Lower leg skin (tissue), 4 donors: ENCODE measurements around the gene PSTK. TPM values are rescaled to one million over a fixed set of nuclear protein-coding genes. Genes with fewer than 3 reads are reported as not detected.

Source experiments
- DNase-seq, 2 donors: peaks; one replicate each; pipeline ENCODE4 v3.0.0-alpha.2; 2019; ENCODE audit warnings: low spot score in 2 of 2
- H3K4me3 ChIP-seq: fragments of 200-600 bp; sonication (generic); 2 replicates; pipeline ENCODE4 v1.5.1; 2017; ENCODE audit warnings: mild to moderate bottlenecking, low read depth; ENCODE audit not compliant: poor library complexity, severe bottlenecking
- POLR2A ChIP-seq, 2 donors: fragments of 450-650 bp; IDR thresholded peaks; one replicate each; pipeline ENCODE4 v1.6.1; 2016 to 2017; ENCODE audit warnings: antibody characterized with exemption in 2 of 2, mild to moderate bottlenecking in 1 of 2, moderate library complexity in 1 of 2
- WGBS, 2 donors: methylation state at CpG; one replicate each; pipeline ENCODE4 v1.1.5; 2018; 5-methylcytosine and 5-hydroxymethylcytosine counted together
- intact Hi-C: fragments of 100-400 bp; cut with DNase I; formaldehyde crosslinking; loops from one replicate; pipeline ENCODE4 v1.15.0; 2023; ENCODE audit warnings: low total_unique reads
- total RNA-seq, 4 donors: library from RNA; depleted of rRNA; stranded (reverse); fragments of >200 nt; gene quantifications; one replicate each; pipeline ENCODE4 v1.1.0, GENCODE V29; 2016
- TF ChIP-seq, protein P1 (sequence below), 3 donors: fragments of 450-650 bp; IDR thresholded peaks; one replicate each; pipeline ENCODE4 v1.5.1; 2016; ENCODE audit warnings: antibody characterized with exemption in 3 of 3, mild to moderate bottlenecking in 3 of 3, moderate library complexity in 2 of 3

PSTK gene
- total RNA-seq, 4 donors from 2014 or later: 0.84 to 5.7 (median 2.2) TPM

GRCh38 chr10:123031124-123031523, 50.9 kb downstream of the PSTK start:
- intact Hi-C loops: no loop called here
- TF ChIP-seq POLR2A (IDR thresholded peaks at IDR 0.05): no peak
- TF ChIP-seq, protein P1, sequence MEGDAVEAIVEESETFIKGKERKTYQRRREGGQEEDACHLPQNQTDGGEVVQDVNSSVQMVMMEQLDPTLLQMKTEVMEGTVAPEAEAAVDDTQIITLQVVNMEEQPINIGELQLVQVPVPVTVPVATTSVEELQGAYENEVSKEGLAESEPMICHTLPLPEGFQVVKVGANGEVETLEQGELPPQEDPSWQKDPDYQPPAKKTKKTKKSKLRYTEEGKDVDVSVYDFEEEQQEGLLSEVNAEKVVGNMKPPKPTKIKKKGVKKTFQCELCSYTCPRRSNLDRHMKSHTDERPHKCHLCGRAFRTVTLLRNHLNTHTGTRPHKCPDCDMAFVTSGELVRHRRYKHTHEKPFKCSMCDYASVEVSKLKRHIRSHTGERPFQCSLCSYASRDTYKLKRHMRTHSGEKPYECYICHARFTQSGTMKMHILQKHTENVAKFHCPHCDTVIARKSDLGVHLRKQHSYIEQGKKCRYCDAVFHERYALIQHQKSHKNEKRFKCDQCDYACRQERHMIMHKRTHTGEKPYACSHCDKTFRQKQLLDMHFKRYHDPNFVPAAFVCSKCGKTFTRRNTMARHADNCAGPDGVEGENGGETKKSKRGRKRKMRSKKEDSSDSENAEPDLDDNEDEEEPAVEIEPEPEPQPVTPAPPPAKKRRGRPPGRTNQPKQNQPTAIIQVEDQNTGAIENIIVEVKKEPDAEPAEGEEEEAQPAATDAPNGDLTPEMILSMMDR (IDR thresholded peaks at IDR 0.05): no peak
- DNase-seq: no peak
- WGBS, 2 donors: 84 to 90% methylated on average over 1 of the region's 1 CpG
- H3K4me3 ChIP-seq: no peak overlapping the region

- intact Hi-C loops: no loop called here
- no peak overlapping the region for H3K4me3 ChIP-seq
- no peak for DNase-seq
- TF ChIP-seq, protein P1 (IDR thresholded peaks at IDR 0.05): no peak
- TF ChIP-seq POLR2A (IDR thresholded peaks at IDR 0.05): no peak
Measured at GRCh38 chr10:123034332-123034731, 54.1 kb downstream of the PSTK start.

DNA sequence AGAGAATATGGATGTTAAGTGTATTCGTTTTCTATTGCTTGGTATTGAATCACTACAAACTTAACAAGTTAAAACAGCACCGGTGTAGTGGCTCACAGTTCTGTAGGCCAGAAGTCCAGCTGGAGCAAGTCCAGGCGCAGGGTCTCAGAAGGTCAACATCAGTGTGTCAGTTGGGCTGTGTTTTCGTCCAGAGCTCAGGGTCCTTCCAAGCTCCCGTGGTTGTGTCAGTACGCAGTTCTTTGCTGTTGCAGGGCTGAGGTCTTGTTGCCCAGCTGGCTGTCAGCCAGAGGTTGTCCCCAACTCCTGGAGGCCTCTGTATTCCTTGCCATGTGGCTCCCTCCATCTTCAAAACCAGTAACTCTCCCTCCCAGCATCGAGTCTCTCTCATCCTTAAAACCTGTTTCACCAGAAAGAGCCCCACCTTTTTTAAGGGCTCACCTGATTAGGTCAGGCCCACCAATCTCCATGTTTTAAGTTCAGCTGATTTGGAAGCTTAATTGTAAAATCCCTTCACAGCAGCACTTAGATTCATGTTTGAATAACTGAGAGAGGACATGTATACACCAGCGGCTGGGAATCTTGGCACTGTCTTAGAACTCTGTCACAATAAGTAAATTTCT, 55.4 kb downstream of the PSTK start:
- intact Hi-C loops: no loop called here
- H3K4me3 ChIP-seq: no peak overlapping the region
- TF ChIP-seq, protein P1 (IDR thresholded peaks at IDR 0.05): no peak
- TF ChIP-seq POLR2A (IDR thresholded peaks at IDR 0.05): no peak
- 86 to 87% methylated on average over 8 of the region's 8 CpGs for WGBS, 2 donors
- no peak for DNase-seq

DNA sequence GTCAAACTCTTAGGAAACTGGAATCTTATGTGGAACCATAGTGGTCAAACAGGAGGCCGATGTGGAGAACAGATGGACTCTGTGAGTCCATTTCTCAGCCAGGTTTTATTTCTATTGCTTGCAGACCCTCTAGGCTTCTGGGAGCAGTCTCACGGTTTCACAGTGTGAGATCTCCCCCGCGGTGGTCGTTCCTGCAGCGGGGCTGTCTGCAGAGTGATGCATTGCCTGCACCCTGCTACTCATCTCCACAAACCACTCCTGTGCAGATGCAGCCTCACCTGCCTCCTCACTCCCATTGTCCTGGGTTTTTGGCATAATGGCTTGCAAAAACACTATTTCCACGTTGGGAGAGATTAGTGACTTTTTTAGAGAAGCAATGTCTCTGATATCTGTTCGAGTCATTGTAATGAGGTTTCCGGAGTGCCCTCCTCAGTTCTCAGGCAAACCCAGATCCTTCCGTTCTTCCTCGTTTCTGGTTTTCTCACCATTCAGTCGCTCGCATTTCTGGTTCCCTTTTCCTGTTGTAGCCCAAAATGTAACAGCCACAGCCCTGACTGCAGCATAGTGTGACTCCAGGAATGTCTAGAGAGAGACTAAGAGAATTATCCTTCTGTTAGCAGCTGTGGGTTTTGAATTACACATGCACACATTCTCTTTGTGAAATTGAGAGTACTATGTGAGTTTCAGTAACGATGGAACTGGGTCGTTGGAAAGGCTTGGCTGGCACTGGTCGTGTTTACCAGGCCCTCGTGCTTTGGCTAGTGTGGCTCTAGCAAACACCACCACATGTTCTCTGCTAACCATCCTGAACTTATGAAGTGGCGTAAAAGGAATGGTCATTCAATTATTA, 58.8 kb downstream of the PSTK start:
- TF ChIP-seq POLR2A (IDR thresholded peaks at IDR 0.05): no peak
- TF ChIP-seq, protein P1 (IDR thresholded peaks at IDR 0.05): no peak
- H3K4me3 ChIP-seq: no peak overlapping the region
- no peak for DNase-seq
- intact Hi-C loops: no loop called here
- WGBS, 2 donors: 73 to 79% methylated on average over 18 of the region's 18 CpGs

DNA sequence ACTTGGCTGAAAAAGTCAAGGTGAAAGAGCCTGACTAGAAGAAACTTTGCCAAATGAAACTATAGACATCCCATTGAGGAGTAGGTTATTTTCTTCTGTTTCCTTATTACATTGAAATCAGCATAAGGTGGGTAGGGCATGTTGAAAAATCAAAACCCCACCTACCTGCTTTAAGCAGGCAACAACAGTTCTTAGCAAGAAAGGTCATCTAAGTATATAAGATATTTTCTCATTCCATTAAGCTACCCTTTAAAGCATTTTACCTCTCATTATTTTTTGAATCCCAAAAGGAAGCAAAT, 59.4 kb downstream of the PSTK start:
- TF ChIP-seq POLR2A (IDR thresholded peaks at IDR 0.05): no peak
- TF ChIP-seq, protein P1 (IDR thresholded peaks at IDR 0.05): no peak
- intact Hi-C loops: no loop called here

More for the DNA sequence above, 59.4 kb downstream of the PSTK start:
- H3K4me3 ChIP-seq: no peak overlapping the region
- no peak for DNase-seq

Other genes starting within 250 kb of the PSTK start
- gene CUZD1, start 134.5 kb upstream of the PSTK start, total RNA-seq: under 1 TPM; 0.13 to 0.88 (median 0.54) TPM
- gene FAM24B, start 100.8 kb upstream of the PSTK start, total RNA-seq: 1 to 10 TPM; 1.4 to 5.3 (median 4.0) TPM
- not detected for gene FAM24A, start 69.8 kb upstream of the PSTK start, total RNA-seq
- 1 to 10 TPM; 3.3 to 6.3 (median 5.2) TPM for gene C10orf88, start 26.2 kb upstream of the PSTK start, total RNA-seq
- 10 to 100 TPM in 1 of 4 donors, 1 to 10 TPM in 3; 8.7 to 10.5 (median 9.5) TPM for gene IKZF5, start 28.4 kb downstream of the PSTK start, total RNA-seq
- gene ACADSB, start 28.6 kb downstream of the PSTK start, total RNA-seq: 10 to 100 TPM in 3 of 4 donors, 1 to 10 TPM in 1; 8.8 to 20.5 (median 18.1) TPM
- gene HMX3, start 155.6 kb downstream of the PSTK start, total RNA-seq: not detected
- gene HMX2, start 167.7 kb downstream of the PSTK start, total RNA-seq: not detected
- 100 to 1,000 TPM in 2 of 4 donors, 10 to 100 TPM in 2; 75.7 to 125 (median 102) TPM for gene BUB3, start 174.0 kb downstream of the PSTK start, total RNA-seq